Astrocyte (in vitro differentiated cells and primary cell): ENCODE results near the gene ZNF486.

Experiments used
- CTCF ChIP-seq: IDR thresholded peaks from 2 replicates; pipeline ENCODE4 v1.5.1; 2011; ENCODE audit warnings: low read depth, mild to moderate bottlenecking, inconsistent platforms, low read length, moderate library complexity; ENCODE audit not compliant: insufficient read depth
- EZH2 ChIP-seq: IDR thresholded peaks from 2 replicates; pipeline ENCODE4 v1.6.1; 2012; ENCODE audit warnings: mild to moderate bottlenecking, low read length, inconsistent platforms; ENCODE audit not compliant: insufficient read depth

DNA sequence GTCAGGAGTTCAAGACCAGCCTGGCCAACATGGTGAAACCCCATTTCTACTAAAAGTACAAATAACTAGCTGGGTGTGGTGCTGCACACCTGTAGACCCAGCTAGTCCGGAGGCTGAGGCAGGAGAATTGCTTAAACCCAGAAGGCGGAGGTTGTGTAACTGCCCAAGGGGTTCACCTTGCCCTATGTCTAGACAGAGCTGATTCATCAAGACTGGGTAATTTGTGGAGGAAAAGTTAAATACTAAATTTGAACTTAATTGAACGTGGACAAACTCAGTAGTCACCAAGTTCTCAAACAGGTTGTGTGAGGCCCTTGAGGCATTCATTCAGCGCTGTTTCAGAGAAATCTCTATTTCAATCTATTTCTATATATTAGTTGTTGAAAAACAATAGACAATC is 13.7 kb upstream of the ZNF486 start:
- TF ChIP-seq CTCF (no peak), EZH2 (no peak)
